H7 (cell line): Measurements from ENCODE around the gene PNPLA2. TPM values are rescaled to one million over a fixed set of nuclear protein-coding genes. Genes with fewer than 3 reads are reported as not detected.
A peak's percentile ranks its signal among the peaks of the same experiment; 100 is the strongest.

ENCODE experiments used
- DNase-seq: peaks from one replicate; pipeline ENCODE4 v3.0.0; 2012
- H3K27me3 ChIP-seq: 2 replicates; pipeline ENCODE4 v1.6.0; 2011; ENCODE audit warnings: mild to moderate bottlenecking, low read length; ENCODE audit not compliant: control insufficient read depth, insufficient read depth
- H3K36me3 ChIP-seq: replicated peaks from 2 replicates; pipeline ENCODE4 v1.5.1; 2011; ENCODE audit warnings: low read length; ENCODE audit not compliant: control insufficient read depth, insufficient read depth
- H3K4me3 ChIP-seq: 2 replicates; pipeline ENCODE4 v1.5.1; 2011; ENCODE audit warnings: low read depth, mild to moderate bottlenecking, control low read depth, low read length, moderate library complexity; ENCODE audit not compliant: insufficient read depth
- total RNA-seq: library from RNA; depleted of rRNA; stranded (reverse); fragments of >200 nt; shearing (Covaris generic); gene quantifications from 2 replicates; pipeline ENCODE4 v1.2.3, GENCODE V29; 2014

The PNPLA2 gene
- total RNA-seq, 1 experiment from 2014 or later, result 15.7 TPM

DNA sequence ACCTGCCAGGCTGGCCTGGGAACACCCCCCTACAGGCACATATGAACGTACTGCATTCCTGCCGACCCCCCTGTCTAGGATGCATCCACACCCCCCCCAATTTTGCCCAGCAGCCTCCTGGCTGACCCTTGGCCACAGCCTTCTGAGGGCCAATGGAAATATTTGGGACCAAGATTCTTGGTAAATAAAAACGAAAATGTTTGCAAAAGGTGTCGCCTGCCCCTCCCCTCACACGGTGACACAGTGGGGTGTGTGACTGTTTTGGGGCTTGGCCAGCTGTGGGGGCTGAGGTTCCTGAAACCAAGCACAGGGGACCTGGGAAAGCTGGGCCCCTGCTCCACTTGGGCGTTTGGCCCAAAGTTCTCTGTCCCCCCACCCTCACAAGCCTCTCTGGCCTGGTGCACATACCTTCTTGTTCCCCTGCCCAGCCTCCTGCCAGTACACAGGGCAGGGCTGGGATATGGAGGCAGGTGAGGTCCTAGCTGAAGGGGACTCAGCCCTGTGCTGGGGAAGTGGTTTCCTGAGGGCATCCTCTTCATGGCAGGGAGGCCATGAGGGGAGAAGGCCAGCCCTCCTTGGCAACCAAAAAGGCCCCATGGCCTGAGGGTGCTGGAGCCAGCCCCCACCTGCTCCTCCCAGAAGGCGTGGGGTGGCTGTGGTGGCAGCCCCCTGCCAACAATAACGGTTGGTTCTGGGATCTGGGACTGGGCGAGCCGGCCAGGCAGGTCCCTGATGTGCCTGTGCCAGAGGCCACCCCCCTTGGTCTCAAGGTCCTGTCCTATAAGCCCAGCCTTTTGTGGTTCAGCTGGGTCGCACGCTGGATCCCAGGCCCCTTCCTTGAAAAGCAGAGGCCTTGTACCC lies 6.9 kb downstream of the PNPLA2 start:
- H3K4me3 ChIP-seq, result no peak overlapping the region
- H3K36me3 ChIP-seq, result no peaks in the 10 kb centered on the region
- H3K27me3 ChIP-seq, result peaks cover 34% of the 10 kb centered on the region
- DNase-seq, result no peak

DNA sequence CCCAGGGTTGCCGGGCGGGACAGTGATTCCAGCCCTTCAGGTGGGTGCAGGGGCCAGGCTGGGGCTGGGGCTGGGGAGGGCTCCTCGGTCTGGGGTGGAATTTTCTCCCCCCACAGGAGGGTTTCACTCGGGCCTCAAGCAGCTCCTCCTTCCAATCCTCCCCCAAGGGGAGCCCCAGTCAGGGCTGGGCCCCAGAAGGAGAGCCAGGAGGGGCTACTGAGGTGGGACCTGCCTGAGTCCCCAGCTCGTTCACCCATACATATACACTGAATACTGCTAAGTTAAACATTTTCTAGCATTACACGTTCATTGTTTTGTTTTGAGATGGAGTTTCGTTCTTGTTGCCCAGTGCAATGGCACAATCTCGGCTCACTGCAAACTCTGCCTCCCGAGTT lies 7.5 kb downstream of the PNPLA2 start:
- Histone ChIP-seq H3K27me3 (peaks cover 40% of the 10 kb centered on the region), H3K4me3 (no peak overlapping the region), H3K36me3 (no peaks in the 10 kb centered on the region)
- no peak for DNase-seq

DNA sequence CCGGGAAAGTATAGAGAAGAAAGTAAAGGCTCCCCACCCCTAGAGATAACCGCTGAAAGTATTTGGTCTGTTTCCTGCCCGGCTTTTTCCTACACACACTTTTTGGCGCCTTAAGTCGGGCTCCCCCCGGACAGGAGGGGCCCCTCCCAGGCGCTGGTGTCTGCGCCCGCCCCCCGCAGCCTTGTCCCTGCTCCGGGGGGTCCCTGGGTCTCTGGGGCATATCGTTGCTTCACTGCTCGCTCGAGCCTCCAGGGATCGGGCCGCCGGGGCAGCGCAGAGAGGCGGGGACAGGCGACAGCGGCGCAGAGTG lies 8.1 kb downstream of the PNPLA2 start:
- Histone ChIP-seq H3K27me3 (peaks cover 46% of the 10 kb centered on the region), H3K4me3 (peak overlapping the region; percentile 52), H3K36me3 (no peaks in the 10 kb centered on the region)
- DNase-seq, result no peak

DNA sequence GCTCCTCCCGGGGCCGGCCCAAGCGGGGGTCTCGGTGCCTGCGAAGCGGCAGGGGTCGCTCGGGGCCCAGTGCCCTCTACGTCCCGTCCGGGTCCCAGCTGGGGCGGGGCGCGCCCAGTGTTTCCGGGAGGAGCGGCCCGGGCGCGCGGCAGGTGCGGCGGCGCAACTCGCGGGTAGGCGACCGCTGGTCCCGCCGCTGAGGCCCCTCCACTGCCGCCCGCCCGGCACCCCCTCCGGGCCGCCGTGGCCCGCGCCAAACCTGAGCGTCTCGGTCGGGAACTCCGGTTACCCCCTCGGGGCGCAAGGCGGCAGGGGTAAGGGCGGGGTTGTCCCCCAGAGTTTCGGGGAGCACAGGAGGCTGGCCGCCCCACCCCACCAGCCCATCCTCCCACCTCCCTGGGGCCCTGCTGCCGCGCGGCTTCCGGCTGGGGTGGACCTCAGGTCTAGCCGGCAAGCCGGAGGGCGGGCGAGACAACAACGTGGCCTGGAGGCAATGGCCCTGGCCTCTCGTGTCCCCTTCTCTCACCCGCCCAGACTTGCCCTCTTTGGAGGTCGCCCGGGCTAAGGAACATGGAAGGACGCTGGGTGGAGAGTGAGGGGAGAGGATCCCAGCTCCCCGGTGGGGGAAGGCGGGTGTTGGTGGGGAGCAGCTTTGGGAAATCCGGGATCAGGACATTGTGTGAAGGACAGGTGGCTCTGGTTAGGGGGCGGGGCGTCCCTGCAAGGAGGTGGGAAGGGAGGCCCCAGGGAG lies 8.6 kb downstream of the PNPLA2 start:
- H3K4me3 ChIP-seq, result peak overlapping the region; percentile 52
- peak; percentile 89 for DNase-seq
- peaks cover 51% of the 10 kb centered on the region for H3K27me3 ChIP-seq
- H3K36me3 ChIP-seq, result no peaks in the 10 kb centered on the region

DNA sequence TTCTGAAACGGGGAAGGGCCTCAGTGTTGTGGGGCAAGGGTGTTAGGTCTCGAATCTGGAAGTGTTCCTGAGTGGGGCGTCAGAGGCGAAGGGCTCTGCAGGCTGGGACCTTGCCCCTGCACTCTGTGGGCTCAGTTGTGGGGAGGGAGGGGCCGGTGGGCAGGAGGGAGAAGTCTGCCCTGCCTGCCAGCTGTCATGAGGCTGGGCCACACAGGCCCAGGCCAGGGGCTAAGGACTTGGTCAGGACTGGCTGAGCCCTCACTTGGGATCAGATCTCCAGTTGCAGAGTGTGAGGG lies 9.1 kb downstream of the PNPLA2 start, which contains the start of gene CRACR2B:
Gene CRACR2B (plus strand): TSS at position 23 of the 296 bp plus-strand sequence. CDS start 689 bp downstream, outside the sequence.
- H3K27me3 ChIP-seq, result peaks cover 53% of the 10 kb centered on the region
- H3K36me3 ChIP-seq, result no peaks in the 10 kb centered on the region
- DNase-seq, result no peak
- H3K4me3 ChIP-seq, result peak within 1 kb of the TSS; percentile 52

DNA sequence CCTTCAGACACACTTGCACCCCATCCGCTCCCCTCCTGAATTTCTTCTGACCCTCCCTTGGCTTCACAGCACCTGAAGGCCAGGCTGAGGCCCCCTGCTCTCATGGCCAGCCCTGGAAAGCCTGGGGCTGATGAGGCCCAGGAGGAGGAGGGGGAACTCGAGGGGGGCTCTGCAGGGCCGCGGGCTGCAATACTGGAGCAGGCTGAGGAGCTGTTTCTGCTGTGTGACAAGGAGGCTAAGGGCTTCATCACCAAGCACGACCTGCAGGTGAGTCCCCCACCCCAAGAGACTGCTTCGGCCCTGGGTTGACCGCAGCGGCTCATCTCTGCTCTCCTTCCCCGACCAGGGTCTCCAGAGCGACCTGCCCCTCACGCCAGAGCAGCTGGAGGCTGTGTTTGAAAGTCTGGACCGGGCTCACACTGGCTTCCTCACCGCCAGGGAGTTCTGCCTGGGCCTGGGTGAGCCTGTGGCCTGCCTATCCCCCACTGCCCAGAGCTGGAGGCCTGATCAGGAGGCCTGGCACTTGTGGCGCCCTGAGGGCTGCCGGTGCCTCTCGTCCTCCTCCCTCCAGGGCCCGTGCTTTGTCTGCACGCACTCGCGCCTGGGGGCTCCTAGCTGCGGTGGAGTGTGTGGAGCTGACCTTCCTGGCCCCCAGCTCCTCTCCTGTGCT lies 9.9 kb downstream of the PNPLA2 start:
- Histone ChIP-seq H3K27me3 (peaks cover 53% of the 10 kb centered on the region), H3K4me3 (no peak overlapping the region), H3K36me3 (no peaks in the 10 kb centered on the region)
- no peak for DNase-seq

DNA sequence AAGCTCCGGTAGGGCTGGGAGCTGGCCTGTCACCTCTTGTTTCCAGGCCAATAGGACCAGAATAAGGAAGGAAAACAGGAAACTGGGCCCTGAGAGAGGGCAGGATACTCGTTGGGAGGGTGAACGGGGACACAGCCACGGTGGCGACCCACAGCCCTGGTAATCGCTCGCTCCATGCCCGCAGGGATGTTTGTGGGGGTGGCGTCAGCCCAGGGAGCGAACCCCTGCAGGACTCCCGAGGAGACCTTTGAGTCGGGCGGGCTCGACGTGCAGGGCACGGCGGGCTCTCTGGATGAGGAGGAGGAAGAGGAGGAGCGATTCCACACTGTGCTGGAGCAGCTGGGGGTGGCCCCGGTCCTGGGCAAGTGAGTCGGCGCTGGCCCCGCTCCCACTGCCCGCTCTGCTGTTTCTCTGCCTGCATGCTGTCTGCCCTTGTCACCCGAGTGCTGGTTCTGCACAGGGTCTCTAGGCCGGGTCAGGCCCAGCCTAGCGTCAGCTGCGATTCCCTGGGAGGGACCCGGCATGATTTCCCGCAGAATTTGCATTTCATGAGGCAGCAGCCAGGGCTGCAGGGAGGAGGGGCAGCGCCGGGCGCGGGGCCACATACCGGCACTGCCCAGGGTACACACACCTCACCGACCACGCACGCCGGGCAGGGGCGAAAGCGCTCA lies 10.6 kb downstream of the PNPLA2 start:
- H3K4me3 ChIP-seq, result peak overlapping the region; percentile 49
- H3K27me3 ChIP-seq, result peaks cover 53% of the 10 kb centered on the region
- no peaks in the 10 kb centered on the region for H3K36me3 ChIP-seq
- peak; percentile 83 for DNase-seq

DNA sequence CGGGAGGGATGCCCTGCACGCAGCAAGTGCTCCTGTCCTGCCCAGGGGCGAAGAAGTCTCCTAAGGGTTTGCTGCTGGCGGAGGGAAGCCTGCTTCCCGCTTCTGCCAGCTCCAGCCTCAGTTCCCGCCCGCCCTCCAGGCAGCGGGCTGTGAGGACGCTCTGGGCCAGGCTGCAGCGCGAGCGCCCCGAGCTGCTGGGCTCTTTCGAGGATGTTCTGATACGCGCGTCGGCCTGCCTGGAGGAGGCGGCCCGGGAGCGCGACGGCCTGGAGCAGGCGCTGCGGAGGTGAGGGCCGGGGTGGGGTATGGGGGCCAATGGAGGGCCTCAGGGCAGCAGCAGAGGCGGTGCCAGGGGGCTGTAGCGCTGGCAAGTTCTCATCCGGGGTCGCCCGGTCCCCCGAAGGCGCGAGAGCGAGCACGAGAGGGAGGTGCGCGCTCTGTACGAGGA lies 11.2 kb downstream of the PNPLA2 start:
- Histone ChIP-seq H3K36me3 (no peaks in the 10 kb centered on the region), H3K27me3 (peaks cover 53% of the 10 kb centered on the region), H3K4me3 (peak overlapping the region; percentile 49)
- DNase-seq, result no peak

DNA sequence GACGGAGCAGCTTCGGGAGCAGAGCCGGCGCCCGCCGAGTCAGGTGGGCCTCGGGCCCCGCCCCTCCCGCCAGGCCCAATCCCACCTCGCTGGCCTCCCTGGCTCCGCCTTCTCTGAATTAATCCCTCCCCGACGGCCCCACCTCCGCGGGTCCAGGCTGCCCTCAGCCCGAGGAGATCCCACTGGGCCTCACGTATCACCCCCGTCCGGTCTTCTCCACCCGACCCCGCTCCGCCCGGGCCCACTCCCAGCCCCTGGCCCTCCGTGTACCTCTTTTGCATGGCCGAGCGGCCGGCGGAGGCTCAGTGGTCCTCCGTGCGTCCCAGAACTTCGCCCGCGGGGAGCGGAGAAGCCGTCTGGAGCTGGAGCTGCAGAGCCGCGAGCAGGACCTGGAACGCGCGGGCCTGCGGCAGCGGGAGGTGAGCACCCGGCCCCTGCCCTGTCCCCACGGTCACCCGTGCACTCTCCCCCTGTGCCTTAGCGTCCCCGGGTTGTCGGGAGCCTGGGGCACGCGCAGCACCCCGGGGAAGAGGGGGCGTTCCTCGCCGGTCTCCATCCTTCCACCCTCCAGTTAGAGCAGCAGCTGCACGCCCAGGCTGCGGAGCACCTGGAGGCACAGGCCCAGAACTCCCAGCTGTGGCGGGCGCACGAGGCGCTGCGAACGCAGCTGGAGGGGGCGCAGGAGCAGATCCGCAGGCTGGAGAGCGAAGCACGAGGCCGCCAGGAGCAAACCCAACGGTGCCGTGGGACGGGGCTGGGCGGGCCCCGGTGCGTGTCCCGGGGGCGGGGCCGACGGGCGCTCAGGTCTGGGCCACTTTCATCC lies 11.8 kb downstream of the PNPLA2 start:
- DNase-seq, result peak; percentile 99
- H3K4me3 ChIP-seq, result peak overlapping the region; percentile 62
- peaks cover 53% of the 10 kb centered on the region for H3K27me3 ChIP-seq
- H3K36me3 ChIP-seq, result no peaks in the 10 kb centered on the region

DNA sequence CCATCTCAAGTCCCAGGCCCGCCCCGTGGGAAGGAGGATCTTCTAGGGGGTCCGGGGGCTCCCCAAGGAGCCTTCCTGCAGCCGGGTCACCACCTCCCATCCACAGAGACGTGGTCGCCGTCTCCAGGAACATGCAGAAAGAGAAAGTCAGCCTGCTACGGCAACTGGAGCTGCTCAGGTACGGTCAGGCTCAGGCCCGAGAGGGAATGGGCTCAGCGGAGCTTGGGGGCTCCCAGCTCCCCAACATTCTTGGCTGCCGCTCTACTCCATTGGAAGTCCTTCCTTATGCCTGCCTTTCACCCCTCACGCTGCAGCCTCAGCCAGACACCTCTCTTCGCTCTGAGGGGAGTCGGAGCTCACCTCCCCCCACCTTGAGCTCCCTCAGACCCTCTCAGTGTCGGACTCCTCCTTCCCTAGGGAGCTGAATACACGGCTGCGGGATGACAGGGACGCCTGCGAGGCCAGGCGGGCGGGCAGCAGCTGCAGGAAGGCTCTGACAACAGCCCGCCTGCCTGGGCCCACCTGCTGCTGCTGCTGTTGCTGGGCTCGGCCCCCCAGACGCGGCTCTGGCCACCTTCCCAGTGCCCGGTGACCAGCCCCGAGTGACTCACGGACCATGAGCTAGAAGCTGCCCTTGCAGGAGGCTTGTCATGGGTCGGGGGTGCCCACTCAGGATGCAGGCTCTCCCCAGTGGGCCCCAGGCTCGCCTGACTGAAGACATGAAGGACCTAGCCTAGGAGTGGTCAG lies 12.6 kb downstream of the PNPLA2 start:
- peak overlapping the region; percentile 62 for H3K4me3 ChIP-seq
- peaks cover 51% of the 10 kb centered on the region for H3K27me3 ChIP-seq
- no peak for DNase-seq
- H3K36me3 ChIP-seq, result no peaks in the 10 kb centered on the region

DNA sequence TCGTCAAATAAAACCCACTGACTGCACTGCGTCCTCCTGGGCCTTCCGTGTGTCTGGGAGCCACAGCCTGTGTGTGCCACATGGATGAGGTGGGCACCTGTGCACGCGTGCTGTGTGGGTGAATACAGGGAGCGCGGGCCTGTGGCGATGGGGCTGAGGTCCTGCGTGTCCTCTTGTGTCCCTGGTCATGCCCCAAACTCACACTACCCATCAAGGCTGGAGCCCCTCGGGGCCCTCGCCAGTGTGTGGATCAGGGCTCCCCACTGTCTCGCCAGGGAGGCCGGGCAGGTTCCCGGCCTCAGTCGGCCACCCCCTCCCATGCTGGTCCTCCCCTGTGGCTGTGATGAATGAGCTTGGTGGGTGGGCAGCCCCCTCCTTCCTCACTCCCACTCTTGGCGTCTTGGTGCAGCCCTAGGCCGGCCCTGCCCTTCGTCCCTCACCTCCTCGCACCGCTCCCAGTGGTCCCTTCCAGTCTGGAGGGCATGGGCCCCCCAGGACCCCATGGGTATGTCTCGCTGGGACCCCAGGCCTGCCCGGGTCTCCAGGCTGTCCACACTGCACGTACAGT lies 13.3 kb downstream of the PNPLA2 start:
- H3K36me3 ChIP-seq, result peaks cover 1% of the 10 kb centered on the region; the same call in 1 of the 2 replicates
- DNase-seq, result no peak
- peak overlapping the region; percentile 54 for H3K4me3 ChIP-seq
- H3K27me3 ChIP-seq, result peaks cover 44% of the 10 kb centered on the region

DNA sequence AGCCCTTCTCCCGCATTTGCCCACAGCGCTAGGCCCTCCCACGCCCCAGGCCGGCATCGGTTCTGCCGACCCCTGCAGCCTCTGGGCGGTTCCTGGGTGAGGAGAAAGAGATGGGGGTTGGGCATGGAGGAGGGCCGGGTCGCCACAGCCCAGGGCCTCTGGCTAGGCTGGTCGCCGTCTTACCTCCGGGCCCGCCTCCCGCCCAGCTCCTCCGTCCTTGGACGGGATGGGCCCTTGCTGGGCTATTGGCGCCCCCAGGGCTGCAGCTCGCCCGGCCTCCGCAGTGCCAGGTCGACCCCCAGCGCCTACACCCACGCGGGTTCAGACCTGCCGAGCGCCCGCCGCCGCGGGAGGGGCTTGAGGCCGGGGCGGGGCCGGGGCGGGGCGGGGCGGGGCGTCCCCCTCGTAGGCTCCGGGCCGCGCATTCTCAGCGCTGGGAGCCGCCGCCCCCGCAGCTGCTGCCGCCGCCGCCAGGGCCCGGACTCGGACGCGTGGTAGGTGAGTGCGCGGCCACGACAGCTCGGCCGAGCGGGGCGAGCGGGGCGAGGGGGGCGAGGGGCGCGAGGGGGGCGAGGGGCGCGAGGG lies 13.9 kb downstream of the PNPLA2 start, which contains the start of gene CD151:
Gene CD151 (plus strand): TSS at position 424 of the 585 bp plus-strand sequence. CDS start 3,118 bp downstream, outside the sequence.
- Histone ChIP-seq H3K4me3 (peak within 1 kb of the TSS; percentile 74), H3K36me3 (peaks cover 3% of the 10 kb centered on the region; the same call in 1 of the 2 replicates), H3K27me3 (peaks cover 40% of the 10 kb centered on the region)
- DNase-seq, result peak; percentile 95
